ENCODE data around the gene MARCO.

The MARCO gene

GRCh38 chr2:118973542-118973951, 31.6 kb downstream of the MARCO start:
- ATAC-seq (replicated peaks): no peak
- H3K27me3 Mint-ChIP-seq: peaks cover 11 to 13% of the 10 kb centered on the region in 2 donors
- H3K4me3 Mint-ChIP-seq: no peak overlapping the region

DNA sequence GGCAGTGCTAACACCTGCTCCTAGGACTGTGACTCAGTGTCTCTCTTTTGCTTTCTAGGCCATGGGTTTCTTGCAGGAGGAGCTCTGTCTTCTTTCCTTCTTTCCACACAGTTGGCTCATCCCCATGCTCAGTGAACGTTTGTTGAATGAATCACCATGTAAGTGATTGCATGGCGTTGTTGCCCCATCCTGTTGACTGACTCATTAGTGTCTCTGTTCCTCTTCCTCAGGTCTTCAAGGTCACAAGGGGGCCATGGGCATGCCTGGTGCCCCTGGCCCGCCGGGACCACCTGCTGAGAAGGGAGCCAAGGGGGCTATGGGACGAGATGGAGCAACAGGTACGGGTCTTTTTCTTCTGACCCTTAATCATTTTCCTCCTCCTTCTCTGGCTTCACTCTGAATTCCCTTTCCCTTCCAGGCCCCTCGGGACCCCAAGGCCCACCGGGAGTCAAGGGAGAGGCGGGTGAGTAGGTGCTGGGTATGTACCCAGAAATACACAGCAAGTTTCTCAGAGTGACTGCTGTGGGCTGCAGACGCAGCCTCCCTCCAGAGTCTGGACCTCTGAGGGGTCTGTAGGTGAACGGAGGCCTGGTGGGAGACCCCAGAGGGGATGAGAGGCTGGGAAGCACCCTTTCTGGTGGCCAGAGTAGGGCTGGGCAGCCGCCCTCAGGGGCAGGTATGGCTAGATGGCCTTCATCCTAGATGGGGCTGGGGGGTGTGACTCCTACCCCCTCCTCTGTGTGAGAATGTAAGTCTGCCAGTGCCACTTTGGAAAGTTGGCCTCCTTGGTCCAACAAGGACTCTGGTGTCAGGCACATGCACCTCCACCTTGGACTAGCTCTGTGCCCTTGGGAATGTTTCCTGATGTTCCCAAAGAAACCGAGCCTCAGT, 32.4 kb downstream of the MARCO start:
- Mint-ChIP-seq H3K9me3 (peaks cover 5 to 10% of the 10 kb centered on the region in 2 donors), H3K4me3 (no peak overlapping the region), H3K36me3 (no peaks in the 10 kb centered on the region), H3K4me1 (no peaks in the 10 kb centered on the region), H3K27me3 (peaks cover 11 to 13% of the 10 kb centered on the region in 2 donors), H3K27ac (no peak overlapping the region)
- ATAC-seq (replicated peaks) (no peak), DNase-seq (no peak)

More at GRCh38 chr2:118973542-118973951, 31.6 kb downstream of the MARCO start:
- Mint-ChIP-seq H3K4me1 (no peaks in the 10 kb centered on the region), H3K9me3 (peaks cover 5 to 10% of the 10 kb centered on the region in 2 donors), H3K27ac (no peak overlapping the region), H3K36me3 (no peaks in the 10 kb centered on the region)
- no peak for DNase-seq

DNA sequence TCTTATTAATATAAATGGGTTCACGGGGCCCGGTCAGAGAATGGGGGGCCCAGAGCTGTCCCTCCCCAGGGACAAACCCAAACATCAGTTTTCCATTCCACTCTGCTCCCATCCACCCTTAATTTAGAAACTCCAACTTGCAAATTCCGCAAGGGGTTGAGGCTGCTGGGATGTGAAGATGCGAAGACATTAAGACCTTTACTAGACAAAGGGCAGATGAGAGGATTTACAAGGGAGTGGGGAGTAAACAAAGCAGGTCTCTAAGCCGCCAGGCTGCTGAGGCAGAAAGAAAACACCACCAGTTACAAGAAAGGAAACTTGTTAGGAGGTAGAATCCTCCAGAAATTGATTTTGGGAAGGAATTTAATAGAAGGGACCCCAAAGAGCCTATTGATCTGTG, 33.1 kb downstream of the MARCO start:
- ATAC-seq (replicated peaks): no peak
- no peaks in the 10 kb centered on the region for H3K4me1 Mint-ChIP-seq

DNA sequence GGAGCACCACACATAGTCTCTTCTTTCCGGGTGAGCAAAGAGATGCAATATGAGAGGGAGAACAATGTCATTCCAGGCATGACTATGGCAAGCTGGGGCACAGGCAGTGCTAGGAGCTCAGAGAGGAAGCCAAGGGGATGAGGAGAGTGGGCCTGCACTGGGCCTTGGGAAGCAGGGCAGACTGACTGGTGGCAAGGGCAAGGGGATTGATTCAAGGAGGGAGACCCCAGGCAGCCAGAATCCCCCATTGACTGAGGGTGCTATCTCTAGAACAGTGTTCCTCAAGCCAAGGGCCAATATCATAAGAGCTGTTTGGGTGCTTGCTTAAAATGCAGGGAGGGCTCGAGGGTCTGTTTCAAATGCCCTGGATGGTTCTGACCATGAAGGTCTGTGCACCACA, 36.1 kb downstream of the MARCO start:
- Mint-ChIP-seq H3K9me3 (peaks cover 7 to 10% of the 10 kb centered on the region in 2 donors), H3K36me3 (no peaks in the 10 kb centered on the region), H3K27ac (peak overlapping the region; percentile 33), H3K4me3 (no peak overlapping the region), H3K27me3 (peaks cover 5 to 13% of the 10 kb centered on the region in 2 donors), H3K4me1 (no peaks in the 10 kb centered on the region)
- DNase-seq (no peak), ATAC-seq (replicated peaks) (no peak)

More for the DNA sequence above, 33.1 kb downstream of the MARCO start:
- DNase-seq: no peak
- peaks cover 11 to 13% of the 10 kb centered on the region in 2 donors for H3K27me3 Mint-ChIP-seq
- no peaks in the 10 kb centered on the region for H3K36me3 Mint-ChIP-seq
- no peak overlapping the region for H3K27ac Mint-ChIP-seq
- H3K4me3 Mint-ChIP-seq: no peak overlapping the region
- peaks cover 5 to 10% of the 10 kb centered on the region in 2 donors for H3K9me3 Mint-ChIP-seq

GRCh38 chr2:118979152-118979861, 37.3 kb downstream of the MARCO start:
- H3K4me3 Mint-ChIP-seq: no peak overlapping the region
- peaks cover 7 to 10% of the 10 kb centered on the region in 2 donors for H3K9me3 Mint-ChIP-seq
- no peak overlapping the region for H3K27ac Mint-ChIP-seq
- DNase-seq (no peak), ATAC-seq (replicated peaks) (no peak)
- H3K4me1 Mint-ChIP-seq: no peaks in the 10 kb centered on the region
- H3K36me3 Mint-ChIP-seq: no peaks in the 10 kb centered on the region
- peaks cover 10 to 12% of the 10 kb centered on the region in 2 donors for H3K27me3 Mint-ChIP-seq

DNA sequence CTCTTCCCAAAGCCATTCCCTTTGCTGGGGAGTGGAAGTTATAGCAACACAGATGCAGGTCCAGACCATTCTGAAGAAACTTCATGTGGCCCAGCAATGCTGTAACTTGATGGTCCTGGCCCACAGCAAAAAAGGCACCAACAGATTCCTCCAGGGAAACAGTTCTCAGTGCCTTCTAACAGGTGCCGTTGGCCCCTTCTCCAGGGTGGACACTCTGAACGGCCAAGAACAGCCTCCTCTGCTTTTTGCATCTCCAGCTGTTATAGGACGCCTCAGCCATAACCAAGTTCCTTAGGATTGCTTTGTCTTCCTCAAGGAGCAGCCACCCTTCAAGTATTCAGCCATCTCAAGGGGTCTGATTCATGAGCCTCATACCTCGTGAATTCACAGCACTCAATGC, 38.0 kb downstream of the MARCO start:
- no peaks in the 10 kb centered on the region for H3K36me3 Mint-ChIP-seq
- H3K27ac Mint-ChIP-seq: no peak overlapping the region
- no peaks in the 10 kb centered on the region for H3K4me1 Mint-ChIP-seq
- H3K27me3 Mint-ChIP-seq: peaks cover 9 to 11% of the 10 kb centered on the region in 2 donors
- no peak overlapping the region for H3K4me3 Mint-ChIP-seq
- DNase-seq (no peak), ATAC-seq (replicated peaks) (no peak)
- H3K9me3 Mint-ChIP-seq: peaks cover 7 to 10% of the 10 kb centered on the region in 2 donors

- Mint-ChIP-seq H3K36me3 (no peaks in the 10 kb centered on the region), H3K9me3 (peaks cover 7 to 10% of the 10 kb centered on the region in 2 donors), H3K27ac (no peak overlapping the region), H3K4me1 (no peaks in the 10 kb centered on the region), H3K4me3 (no peak overlapping the region), H3K27me3 (peaks cover 7 to 9% of the 10 kb centered on the region in 2 donors)
- no peak for DNase-seq
- ATAC-seq (replicated peaks): no peak
These were observed 38.6 kb downstream of the MARCO start for GRCh38 chr2:118980573-118980972.

GRCh38 chr2:118981632-118982031, 39.6 kb downstream of the MARCO start:
- Mint-ChIP-seq H3K27ac (no peak overlapping the region), H3K36me3 (no peaks in the 10 kb centered on the region), H3K4me3 (no peak overlapping the region), H3K27me3 (peaks cover 7 to 9% of the 10 kb centered on the region in 2 donors), H3K4me1 (no peaks in the 10 kb centered on the region), H3K9me3 (peaks cover 4 to 10% of the 10 kb centered on the region in 2 donors)
- ATAC-seq (replicated peaks) (peak; percentile 54 to 65), DNase-seq (no peak)

DNA sequence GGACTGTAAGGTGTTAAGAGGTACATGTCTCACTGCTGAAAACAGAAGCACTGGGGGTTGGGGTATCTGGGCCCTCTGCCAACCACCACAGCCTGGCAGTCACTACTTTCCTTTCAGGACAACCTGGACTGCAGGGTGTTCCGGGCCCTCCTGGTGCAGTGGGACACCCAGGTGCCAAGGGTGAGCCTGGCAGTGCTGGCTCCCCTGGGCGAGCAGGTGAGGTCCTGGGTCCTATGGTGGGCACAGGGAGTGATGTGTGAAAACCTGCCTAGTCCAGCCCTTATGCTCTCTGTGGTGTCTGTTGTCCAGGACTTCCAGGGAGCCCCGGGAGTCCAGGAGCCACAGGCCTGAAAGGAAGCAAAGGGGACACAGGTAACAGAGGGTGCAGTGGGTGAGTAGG, 40.0 kb downstream of the MARCO start:
- Mint-ChIP-seq H3K27me3 (peaks cover 9 to 10% of the 10 kb centered on the region in 2 donors), H3K27ac (no peak overlapping the region), H3K9me3 (peaks cover 4 to 7% of the 10 kb centered on the region in 2 donors), H3K4me3 (no peak overlapping the region), H3K4me1 (no peaks in the 10 kb centered on the region), H3K36me3 (no peaks in the 10 kb centered on the region)
- ATAC-seq (replicated peaks) (no peak), DNase-seq (no peak)

DNA sequence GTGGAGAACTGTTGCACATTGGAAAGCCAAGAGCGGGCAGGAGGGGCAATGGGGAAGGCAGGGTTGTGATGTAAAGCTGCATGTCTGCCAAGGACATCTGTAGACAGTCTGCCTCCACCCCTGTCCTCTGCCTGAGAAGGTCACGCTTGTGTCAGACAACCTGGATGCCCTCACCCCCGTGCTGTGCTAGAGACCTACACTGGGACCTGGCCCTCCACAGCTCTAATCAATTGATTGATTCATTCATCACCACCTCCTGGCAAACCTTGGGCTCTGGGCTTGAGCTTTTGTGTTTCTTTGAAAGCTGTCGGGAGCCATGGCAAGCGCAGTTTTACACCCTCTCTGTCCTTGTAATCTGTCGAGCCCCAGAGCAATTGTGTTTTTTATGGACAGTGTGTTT, 41.1 kb downstream of the MARCO start:
- Mint-ChIP-seq H3K27me3 (peaks cover 4 to 14% of the 10 kb centered on the region in 2 donors), H3K36me3 (no peaks in the 10 kb centered on the region), H3K4me3 (no peak overlapping the region), H3K27ac (no peak overlapping the region), H3K9me3 (peaks cover 0 to 2% of the 10 kb centered on the region in 2 donors), H3K4me1 (peaks cover 0 to 1% of the 10 kb centered on the region in 2 donors)
- ATAC-seq (replicated peaks): no peak
- DNase-seq: no peak

DNA sequence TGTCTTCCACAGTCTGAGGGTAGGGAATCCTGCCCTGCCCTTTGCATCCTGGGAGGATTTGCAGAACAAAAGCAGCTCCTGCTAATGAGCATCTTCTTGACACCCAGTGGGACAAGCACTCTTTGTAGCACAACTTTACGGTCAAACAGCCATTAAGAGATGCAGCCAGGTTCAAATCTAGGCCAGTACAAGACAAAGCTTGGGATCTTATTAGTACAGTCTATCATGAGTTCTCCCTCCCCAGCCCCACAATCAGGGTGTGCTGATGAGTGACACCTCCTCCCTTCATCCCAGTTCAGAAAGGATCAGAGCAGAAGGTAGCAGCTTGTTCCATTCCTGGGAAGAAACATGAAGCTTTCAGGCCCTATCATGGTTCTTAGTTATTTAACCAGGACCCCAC, 41.9 kb downstream of the MARCO start:
- Mint-ChIP-seq H3K27me3 (peaks cover 4 to 14% of the 10 kb centered on the region in 2 donors), H3K4me1 (peaks cover 0 to 1% of the 10 kb centered on the region in 2 donors), H3K4me3 (no peak overlapping the region), H3K27ac (no peak overlapping the region), H3K9me3 (peaks cover 0 to 2% of the 10 kb centered on the region in 2 donors), H3K36me3 (no peaks in the 10 kb centered on the region)
- DNase-seq: no peak
- no peak for ATAC-seq (replicated peaks)

GRCh38 chr2:118986738-118987137, 44.7 kb downstream of the MARCO start:
- Mint-ChIP-seq H3K4me1 (peaks cover 0 to 1% of the 10 kb centered on the region in 2 donors), H3K4me3 (no peak overlapping the region), H3K36me3 (no peaks in the 10 kb centered on the region), H3K27ac (no peak overlapping the region), H3K27me3 (peaks cover 0 to 14% of the 10 kb centered on the region in 2 donors), H3K9me3 (no peaks in the 10 kb centered on the region)
- no peak for ATAC-seq (replicated peaks)
- DNase-seq: no peak

GRCh38 chr2:118987886-118988285, 45.9 kb downstream of the MARCO start:
- H3K4me1 Mint-ChIP-seq: peaks cover 0 to 1% of the 10 kb centered on the region in 2 donors
- peaks cover 0 to 2% of the 10 kb centered on the region in 2 donors for H3K9me3 Mint-ChIP-seq
- no peak overlapping the region for H3K27ac Mint-ChIP-seq
- H3K4me3 Mint-ChIP-seq: no peak overlapping the region
- ATAC-seq (replicated peaks) (peak in 1 of 2 donors; percentile 31), DNase-seq (no peak)
- peaks cover 0 to 14% of the 10 kb centered on the region in 2 donors for H3K27me3 Mint-ChIP-seq
- no peaks in the 10 kb centered on the region for H3K36me3 Mint-ChIP-seq

GRCh38 chr2:118988706-118989105, 46.7 kb downstream of the MARCO start:
- Mint-ChIP-seq H3K9me3 (peaks cover 0 to 2% of the 10 kb centered on the region in 2 donors), H3K27ac (no peak overlapping the region), H3K4me3 (no peak overlapping the region), H3K36me3 (no peaks in the 10 kb centered on the region), H3K27me3 (peaks cover 0 to 9% of the 10 kb centered on the region in 2 donors), H3K4me1 (peaks cover 0 to 1% of the 10 kb centered on the region in 2 donors)
- no peak for ATAC-seq (replicated peaks)
- DNase-seq: no peak

Measured in stimulated activated naive B cell treated with anti-CD40 and anti-IgM and Interleukin-4, amounts not matched to agents 10 μg/mL and 1 μg/mL and 100 μg/mL, for 72 hours (primary cell).